GM18526 (cell line): ENCODE results near the gene GPR89A.

Source experiments
- POLR2A ChIP-seq: IDR thresholded peaks from 3 replicates; pipeline ENCODE4 v1.6.1; 2011; ENCODE audit not compliant: insufficient read length; ENCODE audit errors: extremely low read depth

Gene GPR89A

GRCh38 chr1:145607833-145608733 is at the start of gene GPR89A:
Gene GPR89A, plus strand, starts transcription at chr1:145607988. Its CDS starts 146 bp downstream, at chr1:145608134.
- peak; percentile 87 for TF ChIP-seq POLR2A

GRCh38 chr1:145601593-145601992 is 6.2 kb upstream of the GPR89A start:
- TF ChIP-seq POLR2A, result no peak

- no peak for TF ChIP-seq POLR2A
These were observed 80.5 kb downstream of the GPR89A start for GRCh38 chr1:145688328-145688727.

GRCh38 chr1:145688924-145689323 is 81.1 kb downstream of the GPR89A start:
- no peak for TF ChIP-seq POLR2A

- no peak for TF ChIP-seq POLR2A
These were observed 82.1 kb downstream of the GPR89A start for GRCh38 chr1:145689922-145690321.

- no peak for TF ChIP-seq POLR2A
These were observed 83.1 kb downstream of the GPR89A start for GRCh38 chr1:145690587-145691558.

GRCh38 chr1:145692785-145693443 is 85.1 kb downstream of the GPR89A start:
- TF ChIP-seq POLR2A, result no peak

- no peak for TF ChIP-seq POLR2A
These were observed 88.2 kb downstream of the GPR89A start for GRCh38 chr1:145695821-145696629.

- TF ChIP-seq POLR2A, result no peak
These were observed 88.8 kb downstream of the GPR89A start for GRCh38 chr1:145696630-145696960.

- no peak for TF ChIP-seq POLR2A
These were observed 93.6 kb downstream of the GPR89A start for GRCh38 chr1:145701306-145701862.

GRCh38 chr1:145702052-145702451 is 94.3 kb downstream of the GPR89A start:
- TF ChIP-seq POLR2A, result no peak

- no peak for TF ChIP-seq POLR2A
These were observed 95.0 kb downstream of the GPR89A start for GRCh38 chr1:145702826-145703225.

- no peak for TF ChIP-seq POLR2A
These were observed 97.8 kb downstream of the GPR89A start for GRCh38 chr1:145705622-145706021.

- no peak for TF ChIP-seq POLR2A
These were observed 98.4 kb downstream of the GPR89A start for GRCh38 chr1:145706086-145706664.
